Progenitor cell of endocrine pancreas (in vitro differentiated cells): ENCODE data around the gene PDE1A. TPM values are rescaled to one million over a fixed set of nuclear protein-coding genes. Genes with fewer than 3 reads are reported as not detected.

ENCODE experiments used
- DNase-seq: peaks from one replicate; pipeline ENCODE4 v3.0.0; 2021; ENCODE audit warnings: low spot score; ENCODE audit not compliant: unreplicated experiment
- H3K27ac Mint-ChIP-seq: 2 replicates; pipeline ENCODE4 v1.8.0; 2021; ENCODE audit warnings: mild to moderate bottlenecking, moderate library complexity, mixed read lengths
- H3K27me3 Mint-ChIP-seq: 2 replicates; pipeline ENCODE4 v1.8.0; 2021; ENCODE audit warnings: mixed read lengths
- H3K36me3 Mint-ChIP-seq: 2 replicates; pipeline ENCODE4 v1.8.0; 2022; ENCODE audit warnings: mixed read lengths; ENCODE audit not compliant: insufficient read depth
- H3K4me1 Mint-ChIP-seq: 2 replicates; pipeline ENCODE4 v1.8.0; 2021; ENCODE audit warnings: low read depth, mixed read lengths
- H3K4me3 Mint-ChIP-seq: 2 replicates; pipeline ENCODE4 v1.8.0; 2021; ENCODE audit warnings: low read depth, mild to moderate bottlenecking, moderate library complexity, mixed read lengths
- H3K9me3 Mint-ChIP-seq: 2 replicates; pipeline ENCODE4 v1.8.0; 2021; ENCODE audit warnings: low read depth, mixed read lengths
- CTCF ChIP-seq: fragments of 200-600 bp; sonication (generic); IDR thresholded peaks from one replicate; pipeline ENCODE4 v1.5.0; 2021; ENCODE audit warnings: antibody characterized with exemption, mild to moderate bottlenecking; ENCODE audit not compliant: unreplicated experiment
- total RNA-seq: library from RNA; stranded (reverse); gene quantifications from 2 replicates; pipeline ENCODE4 v1.2.1, GENCODE V29; 2021

Gene PDE1A
- total RNA-seq, 1 donor from 2014 or later, result 2.9 TPM

- Mint-ChIP-seq H3K4me3 (no peak overlapping the region), H3K27ac (no peak overlapping the region), H3K4me1 (no peaks in the 10 kb centered on the region), H3K27me3 (no peaks in the 10 kb centered on the region), H3K36me3 (no peaks in the 10 kb centered on the region), H3K9me3 (no peaks in the 10 kb centered on the region)
- no peak for TF ChIP-seq CTCF
- no peak for DNase-seq
Measured at GRCh38 chr2:182210669-182211068, 216.2 kb downstream of the PDE1A start.

GRCh38 chr2:182208421-182208820 is 218.4 kb downstream of the PDE1A start:
- H3K27me3 Mint-ChIP-seq, result no peaks in the 10 kb centered on the region
- H3K4me1 Mint-ChIP-seq, result no peaks in the 10 kb centered on the region
- DNase-seq, result no peak
- H3K9me3 Mint-ChIP-seq, result no peaks in the 10 kb centered on the region
- H3K27ac Mint-ChIP-seq, result no peak overlapping the region
- no peaks in the 10 kb centered on the region for H3K36me3 Mint-ChIP-seq
- TF ChIP-seq CTCF, result no peak
- no peak overlapping the region for H3K4me3 Mint-ChIP-seq

- Mint-ChIP-seq H3K27ac (no peak overlapping the region), H3K27me3 (no peaks in the 10 kb centered on the region), H3K36me3 (no peaks in the 10 kb centered on the region), H3K4me3 (no peak overlapping the region), H3K4me1 (no peaks in the 10 kb centered on the region), H3K9me3 (no peaks in the 10 kb centered on the region)
- no peak for TF ChIP-seq CTCF
- no peak for DNase-seq
Measured at GRCh38 chr2:182207049-182207746, 219.6 kb downstream of the PDE1A start.

GRCh38 chr2:182197529-182197928 is 229.3 kb downstream of the PDE1A start:
- Mint-ChIP-seq H3K27me3 (no peaks in the 10 kb centered on the region), H3K4me3 (no peak overlapping the region), H3K27ac (no peak overlapping the region), H3K36me3 (no peaks in the 10 kb centered on the region), H3K4me1 (peaks cover 1% of the 10 kb centered on the region), H3K9me3 (no peaks in the 10 kb centered on the region)
- DNase-seq, result no peak
- TF ChIP-seq CTCF, result no peak

GRCh38 chr2:182193291-182193690 is 233.5 kb downstream of the PDE1A start:
- H3K4me3 Mint-ChIP-seq, result no peak overlapping the region
- DNase-seq, result no peak
- H3K4me1 Mint-ChIP-seq, result peaks cover 1% of the 10 kb centered on the region
- no peaks in the 10 kb centered on the region for H3K27me3 Mint-ChIP-seq
- no peaks in the 10 kb centered on the region for H3K9me3 Mint-ChIP-seq
- H3K27ac Mint-ChIP-seq, result no peak overlapping the region
- H3K36me3 Mint-ChIP-seq, result no peaks in the 10 kb centered on the region
- no peak for TF ChIP-seq CTCF
